SK-N-SH (cell line): ENCODE results near the gene PKIB. TPM values are rescaled to one million over a fixed set of nuclear protein-coding genes. Genes with fewer than 3 reads are reported as not detected.

Experiments
- CTCF ChIA-PET: fragments of 300-600, 350-600 bp; formaldehyde crosslinking; extraction: SDS; loops from one replicate; lab custom pipeline; 2021; lab: Yijun Ruan, JAX
- POLR2A ChIA-PET: fragments of 350-600 bp; sonication (Branson Sonifier 250); formaldehyde crosslinking; extraction: SDS; loops from one replicate; lab custom pipeline; 2020; ENCODE audit warnings: antibody characterized with exemption, inconsistent platforms; lab: Yijun Ruan, JAX
- DNase-seq: peaks from one replicate; pipeline ENCODE4 v3.0.0; 2012
- H2AFZ ChIP-seq: fragments of 200-600 bp; sonication (generic); 2 replicates; pipeline ENCODE4 v1.8.1; 2016; ENCODE audit warnings: antibody characterized with exemption, mild to moderate bottlenecking, low read depth
- H3F3A ChIP-seq: fragments of 200-600 bp; sonication (generic); replicated peaks from 2 replicates; pipeline ENCODE3; 2016; ENCODE audit warnings: antibody characterized with exemption, mild to moderate bottlenecking; ENCODE audit not compliant: insufficient read depth
- H3K27ac ChIP-seq, 2 experiments: fragments of 200-500 bp in 1 of 2; fragments of 200-600 bp in 1 of 2; sonication (Bioruptor generic) in 1 of 2; sonication (generic), shearing (Covaris generic) in 1 of 2; 2 replicates each; pipeline versions ENCODE4 v1.5.1 to v1.6.1; 2014 to 2016; ENCODE audit warnings: low read depth in 2 of 2, inconsistent platforms in 1 of 2, low read length in 1 of 2, mild to moderate bottlenecking in 1 of 2, mixed read lengths in 1 of 2
- H3K27me3 ChIP-seq: fragments of 200-600 bp; sonication (generic), shearing (Covaris generic); 2 replicates; pipeline ENCODE4 v1.6.1; 2016; ENCODE audit warnings: mixed run types; ENCODE audit not compliant: insufficient read depth
- H3K36me3 ChIP-seq, 2 experiments: fragments of 200-500 bp in 1 of 2; fragments of 200-600 bp in 1 of 2; sonication (Bioruptor generic) in 1 of 2; sonication (generic) in 1 of 2; replicated peaks in 1 of 2; 2 replicates each; pipeline versions ENCODE3 to v1.5.1; 2014 to 2016; ENCODE audit warnings: low read length in 1 of 2, mild to moderate bottlenecking in 1 of 2; ENCODE audit not compliant: insufficient read depth in 2 of 2, control insufficient read depth in 1 of 2
- H3K4me1 ChIP-seq, 2 experiments: fragments of 200-500 bp in 1 of 2; fragments of 200-600 bp in 1 of 2; sonication (Bioruptor generic) in 1 of 2; sonication (generic), shearing (Covaris generic) in 1 of 2; 2 replicates each; pipeline versions ENCODE4 v1.5.1 to v1.6.1; 2014 to 2016; ENCODE audit warnings: low read depth in 1 of 2, low read length in 1 of 2, mixed run types in 1 of 2; ENCODE audit not compliant: insufficient read depth in 2 of 2, control insufficient read depth in 1 of 2
- H3K4me2 ChIP-seq: fragments of 200-600 bp; sonication (generic), shearing (Covaris generic); 2 replicates; pipeline ENCODE4 v1.6.1; 2017; ENCODE audit warnings: mixed run types
- H3K4me3 ChIP-seq, 2 experiments: fragments of 200-500 bp in 1 of 2; fragments of 200-600 bp in 1 of 2; sonication (Bioruptor generic) in 1 of 2; sonication (generic), shearing (Covaris generic) in 1 of 2; 2 replicates each; pipeline versions ENCODE4 v1.5.1 to v1.8.1; 2014 to 2016; ENCODE audit warnings: low read depth in 2 of 2, inconsistent platforms in 1 of 2, low read length in 1 of 2, mild to moderate bottlenecking in 1 of 2, mixed read lengths in 1 of 2, moderate library complexity in 1 of 2
- H3K79me2 ChIP-seq: fragments of 200-600 bp; sonication (generic); 2 replicates; pipeline ENCODE4 v1.8.1; 2017; ENCODE audit warnings: mild to moderate bottlenecking; ENCODE audit not compliant: insufficient read depth
- H3K9ac ChIP-seq: fragments of 200-600 bp; sonication (generic); 2 replicates; pipeline ENCODE4 v1.6.1; 2017; ENCODE audit warnings: mixed run types
- H3K9me2 ChIP-seq: fragments of 200-600 bp; sonication (generic); 2 replicates; pipeline ENCODE4 v1.6.1; 2017; ENCODE audit warnings: mixed run types
- H3K9me3 ChIP-seq: fragments of 200-600 bp; sonication (generic); 2 replicates; pipeline ENCODE4 v1.6.1; 2017; ENCODE audit warnings: mixed run types, mild to moderate bottlenecking, moderate library complexity
- H4K20me1 ChIP-seq: fragments of 200-600 bp; sonication (generic); 2 replicates; pipeline ENCODE4 v1.6.1; 2017; ENCODE audit warnings: mild to moderate bottlenecking, mixed run types; ENCODE audit not compliant: insufficient read depth
- CHD2 ChIP-seq: fragments of 150-350 bp; IDR thresholded peaks from 2 replicates; pipeline ENCODE4 v1.6.1; 2018; ENCODE audit warnings: low read length; ENCODE audit not compliant: partially characterized antibody
- ELF1 ChIP-seq: IDR thresholded peaks from 2 replicates; pipeline ENCODE4 v1.4.0; 2012
- EP300 ChIP-seq, 2 experiments: IDR thresholded peaks; 2 replicates each; pipeline versions ENCODE4 v1.4.0 to v1.6.1; 2012; ENCODE audit warnings: borderline replicate concordance in 1 of 2, low read depth in 1 of 2, low read length in 1 of 2
- FOSL2 ChIP-seq: IDR thresholded peaks from 2 replicates; pipeline ENCODE4 v1.4.0; 2012; ENCODE audit warnings: low read depth, mild to moderate bottlenecking, moderate library complexity, borderline replicate concordance
- FOXJ3 ChIP-seq: sonication (generic); formaldehyde crosslinking; IDR thresholded peaks from 2 replicates; pipeline ENCODE4 v1.5.1; 2020; ENCODE audit warnings: mild to moderate bottlenecking, missing genetic modification reagents
- FOXM1 ChIP-seq: IDR thresholded peaks from 2 replicates; pipeline ENCODE4 v1.4.0; 2012; ENCODE audit warnings: low read depth, mild to moderate bottlenecking
- JUND ChIP-seq: IDR thresholded peaks from 2 replicates; pipeline ENCODE4 v1.4.0; 2012
- NRF1 ChIP-seq: IDR thresholded peaks from 2 replicates; pipeline ENCODE4 v1.6.1; 2012; ENCODE audit warnings: low read depth, mild to moderate bottlenecking, low read length
- PBX3 ChIP-seq: IDR thresholded peaks from 2 replicates; pipeline ENCODE4; 2012
- POLR2AphosphoS5 ChIP-seq: IDR thresholded peaks from 2 replicates; pipeline ENCODE4 v1.6.1; 2012; ENCODE audit warnings: low read depth, low read length
- RAD21 ChIP-seq: IDR thresholded peaks from 2 replicates; pipeline ENCODE4 v1.6.1; 2012; ENCODE audit warnings: mild to moderate bottlenecking, low read length
- RCOR1 ChIP-seq: fragments of 150-350 bp; IDR thresholded peaks from 2 replicates; pipeline ENCODE4 v1.6.1; 2017; ENCODE audit warnings: antibody characterized with exemption, low read length
- RFX5 ChIP-seq: IDR thresholded peaks from 2 replicates; pipeline ENCODE4 v1.6.1; 2012; ENCODE audit warnings: mild to moderate bottlenecking, improper control_type of control experiment, low read length
- SIN3A ChIP-seq: IDR thresholded peaks from 2 replicates; pipeline ENCODE4 v1.6.1; 2012; ENCODE audit warnings: low read depth, mild to moderate bottlenecking, low read length, moderate library complexity, borderline replicate concordance
- SMC3 ChIP-seq: IDR thresholded peaks from 2 replicates; pipeline ENCODE4 v1.6.1; 2012; ENCODE audit warnings: low read depth, low read length, improper control_type of control experiment
- TAF1 ChIP-seq: IDR thresholded peaks from 2 replicates; pipeline ENCODE4 v1.6.1; 2012; ENCODE audit warnings: low read depth, mild to moderate bottlenecking, low read length, moderate library complexity, borderline replicate concordance
- YY1 ChIP-seq: IDR thresholded peaks from 2 replicates; pipeline ENCODE4 v1.4.0; 2012; ENCODE audit warnings: low read depth, mild to moderate bottlenecking
- WGBS: methylation state at CpG from one replicate; pipeline ENCODE4 v1.1.6; 2017; ENCODE audit warnings: low lambda C conversion rate; 5-methylcytosine and 5-hydroxymethylcytosine counted together
- polyA plus RNA-seq, 3 experiments: library from polyadenylated mRNA; depleted of rRNA; stranded (reverse); fragments of >200 nt; gene quantifications; 2 replicates each; pipeline ENCODE4 v1.2.3, GENCODE V29; 2012
- TF ChIP-seq, protein P1 (sequence below): IDR thresholded peaks from 2 replicates; pipeline ENCODE4 v1.6.1; 2012; ENCODE audit warnings: mild to moderate bottlenecking, low read depth, low read length, moderate library complexity
- TF ChIP-seq, protein P2 (sequence below): fragments of 150-350 bp; IDR thresholded peaks from 2 replicates; pipeline ENCODE4 v1.6.1; 2017; ENCODE audit warnings: antibody characterized with exemption, low read length, low read depth, borderline replicate concordance
- TF ChIP-seq, protein P3 (sequence below): fragments of 200-600 bp; sonication (generic); IDR thresholded peaks from 2 replicates; pipeline ENCODE4 v1.6.1; 2017; ENCODE audit warnings: antibody characterized with exemption, mild to moderate bottlenecking, moderate library complexity

Gene PKIB
- polyA plus RNA-seq, 1 of the 3 experiments (the other 2 are of a cell fraction), result 0.30 TPM

- Histone ChIP-seq H3K9me2 (no peaks in the 10 kb centered on the region), H2AFZ (no peak overlapping the region), H3K27ac (no peak overlapping the region), H3F3A (peaks cover 6% of the 10 kb centered on the region), H3K79me2 (no peaks in the 10 kb centered on the region), H3K36me3 (no peaks in the 10 kb centered on the region), H4K20me1 (no peaks in the 10 kb centered on the region), H3K4me1 (peaks cover 0 to 17% of the 10 kb centered on the region in 2 experiments; a peak in 3 of 4 replicates), H3K4me3 (no peak overlapping the region), H3K9ac (no peak overlapping the region), H3K4me2 (no peak overlapping the region), H3K9me3 (0 out of 2 replicates have a peak, but pooled peaks cover 6% of the 10 kb centered on the region), H3K27me3 (no peaks in the 10 kb centered on the region)
- WGBS, result 28% methylated on average over 3 of the region's 3 CpGs
- CTCF ChIA-PET, result no interaction called here
- TF ChIP-seq EP300 (IDR thresholded peaks at IDR 0.05; ENCODE audit: borderline replicate concordance in 1 of 2, low read depth in 1 of 2, low read length in 1 of 2) (no peak), NRF1 (no peak), RFX5 (no peak), ELF1 (no peak), RCOR1 (no peak), TAF1 (no peak), POLR2AphosphoS5 (no peak), RAD21 (no peak), JUND (no peak), CHD2 (no peak), FOXM1 (no peak), YY1 (no peak), SIN3A (no peak), FOSL2 (no peak), PBX3 (no peak), SMC3 (no peak), FOXJ3 (CRISPR knock-in tag) (no peak)
- TF ChIP-seq, protein P1, sequence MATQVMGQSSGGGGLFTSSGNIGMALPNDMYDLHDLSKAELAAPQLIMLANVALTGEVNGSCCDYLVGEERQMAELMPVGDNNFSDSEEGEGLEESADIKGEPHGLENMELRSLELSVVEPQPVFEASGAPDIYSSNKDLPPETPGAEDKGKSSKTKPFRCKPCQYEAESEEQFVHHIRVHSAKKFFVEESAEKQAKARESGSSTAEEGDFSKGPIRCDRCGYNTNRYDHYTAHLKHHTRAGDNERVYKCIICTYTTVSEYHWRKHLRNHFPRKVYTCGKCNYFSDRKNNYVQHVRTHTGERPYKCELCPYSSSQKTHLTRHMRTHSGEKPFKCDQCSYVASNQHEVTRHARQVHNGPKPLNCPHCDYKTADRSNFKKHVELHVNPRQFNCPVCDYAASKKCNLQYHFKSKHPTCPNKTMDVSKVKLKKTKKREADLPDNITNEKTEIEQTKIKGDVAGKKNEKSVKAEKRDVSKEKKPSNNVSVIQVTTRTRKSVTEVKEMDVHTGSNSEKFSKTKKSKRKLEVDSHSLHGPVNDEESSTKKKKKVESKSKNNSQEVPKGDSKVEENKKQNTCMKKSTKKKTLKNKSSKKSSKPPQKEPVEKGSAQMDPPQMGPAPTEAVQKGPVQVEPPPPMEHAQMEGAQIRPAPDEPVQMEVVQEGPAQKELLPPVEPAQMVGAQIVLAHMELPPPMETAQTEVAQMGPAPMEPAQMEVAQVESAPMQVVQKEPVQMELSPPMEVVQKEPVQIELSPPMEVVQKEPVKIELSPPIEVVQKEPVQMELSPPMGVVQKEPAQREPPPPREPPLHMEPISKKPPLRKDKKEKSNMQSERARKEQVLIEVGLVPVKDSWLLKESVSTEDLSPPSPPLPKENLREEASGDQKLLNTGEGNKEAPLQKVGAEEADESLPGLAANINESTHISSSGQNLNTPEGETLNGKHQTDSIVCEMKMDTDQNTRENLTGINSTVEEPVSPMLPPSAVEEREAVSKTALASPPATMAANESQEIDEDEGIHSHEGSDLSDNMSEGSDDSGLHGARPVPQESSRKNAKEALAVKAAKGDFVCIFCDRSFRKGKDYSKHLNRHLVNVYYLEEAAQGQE, result no peak
- TF ChIP-seq, protein P2, sequence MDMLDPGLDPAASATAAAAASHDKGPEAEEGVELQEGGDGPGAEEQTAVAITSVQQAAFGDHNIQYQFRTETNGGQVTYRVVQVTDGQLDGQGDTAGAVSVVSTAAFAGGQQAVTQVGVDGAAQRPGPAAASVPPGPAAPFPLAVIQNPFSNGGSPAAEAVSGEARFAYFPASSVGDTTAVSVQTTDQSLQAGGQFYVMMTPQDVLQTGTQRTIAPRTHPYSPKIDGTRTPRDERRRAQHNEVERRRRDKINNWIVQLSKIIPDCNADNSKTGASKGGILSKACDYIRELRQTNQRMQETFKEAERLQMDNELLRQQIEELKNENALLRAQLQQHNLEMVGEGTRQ, result no peak
- TF ChIP-seq, protein P3, sequence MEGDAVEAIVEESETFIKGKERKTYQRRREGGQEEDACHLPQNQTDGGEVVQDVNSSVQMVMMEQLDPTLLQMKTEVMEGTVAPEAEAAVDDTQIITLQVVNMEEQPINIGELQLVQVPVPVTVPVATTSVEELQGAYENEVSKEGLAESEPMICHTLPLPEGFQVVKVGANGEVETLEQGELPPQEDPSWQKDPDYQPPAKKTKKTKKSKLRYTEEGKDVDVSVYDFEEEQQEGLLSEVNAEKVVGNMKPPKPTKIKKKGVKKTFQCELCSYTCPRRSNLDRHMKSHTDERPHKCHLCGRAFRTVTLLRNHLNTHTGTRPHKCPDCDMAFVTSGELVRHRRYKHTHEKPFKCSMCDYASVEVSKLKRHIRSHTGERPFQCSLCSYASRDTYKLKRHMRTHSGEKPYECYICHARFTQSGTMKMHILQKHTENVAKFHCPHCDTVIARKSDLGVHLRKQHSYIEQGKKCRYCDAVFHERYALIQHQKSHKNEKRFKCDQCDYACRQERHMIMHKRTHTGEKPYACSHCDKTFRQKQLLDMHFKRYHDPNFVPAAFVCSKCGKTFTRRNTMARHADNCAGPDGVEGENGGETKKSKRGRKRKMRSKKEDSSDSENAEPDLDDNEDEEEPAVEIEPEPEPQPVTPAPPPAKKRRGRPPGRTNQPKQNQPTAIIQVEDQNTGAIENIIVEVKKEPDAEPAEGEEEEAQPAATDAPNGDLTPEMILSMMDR, result no peak
- POLR2A ChIA-PET, result no interaction called here
- no peak for DNase-seq
Observed at GRCh38 chr6:122692175-122692598, 82.0 kb downstream of the PKIB start.
